Right atrium auricular region (tissue), 2 donors: ENCODE measurements around the gene SH3BP4. TPM values are rescaled to one million over a fixed set of nuclear protein-coding genes. Genes with fewer than 3 reads are reported as not detected.

Source experiments
- DNase-seq: peaks from one replicate; pipeline ENCODE4 v3.0.0-alpha.2; 2019; ENCODE audit warnings: low spot score
- H3K27ac ChIP-seq, 2 donors: fragments of 200-600 bp; sonication (generic); 1 replicate in 1 of 2; 2 replicates in 1 of 2; pipeline ENCODE4 v1.5.1; 2016 to 2019
- H3K27me3 ChIP-seq, 2 donors: fragments of 200-600 bp; sonication (generic); one replicate each; pipeline versions ENCODE4 v1.5.1 to v1.6.0; 2017 to 2019
- H3K36me3 ChIP-seq: fragments of 200-600 bp; sonication (generic); one replicate; pipeline ENCODE4 v1.5.1; 2016
- H3K4me1 ChIP-seq, 2 donors: fragments of 200-600 bp; sonication (generic); one replicate each; pipeline versions ENCODE4 v1.5.1 to v1.6.0; 2017 to 2019
- H3K4me3 ChIP-seq, 2 donors: fragments of 200-600 bp; sonication (generic); 1 replicate in 1 of 2; 2 replicates in 1 of 2; pipeline ENCODE4 v1.5.1; 2017 to 2019; ENCODE audit warnings: mild to moderate bottlenecking in 1 of 2, moderate library complexity in 1 of 2
- H3K9me3 ChIP-seq, 2 donors: fragments of 200-600 bp; sonication (generic); one replicate each; pipeline ENCODE4 v1.5.1; 2019
- total RNA-seq, 2 donors: library from RNA; depleted of rRNA; stranded (reverse); fragments of >200 nt; gene quantifications; one replicate each; pipeline ENCODE4 v1.1.0, GENCODE V29; 2016
- TF ChIP-seq, protein P1 (sequence below), 2 donors: fragments of 200-600 bp; sonication (generic); IDR thresholded peaks; one replicate each; pipeline ENCODE4 v1.5.1; 2019; ENCODE audit warnings: antibody characterized with exemption in 2 of 2

The SH3BP4 gene
- total RNA-seq, 2 donors from 2014 or later, result 27.2 to 34.5 TPM

DNA sequence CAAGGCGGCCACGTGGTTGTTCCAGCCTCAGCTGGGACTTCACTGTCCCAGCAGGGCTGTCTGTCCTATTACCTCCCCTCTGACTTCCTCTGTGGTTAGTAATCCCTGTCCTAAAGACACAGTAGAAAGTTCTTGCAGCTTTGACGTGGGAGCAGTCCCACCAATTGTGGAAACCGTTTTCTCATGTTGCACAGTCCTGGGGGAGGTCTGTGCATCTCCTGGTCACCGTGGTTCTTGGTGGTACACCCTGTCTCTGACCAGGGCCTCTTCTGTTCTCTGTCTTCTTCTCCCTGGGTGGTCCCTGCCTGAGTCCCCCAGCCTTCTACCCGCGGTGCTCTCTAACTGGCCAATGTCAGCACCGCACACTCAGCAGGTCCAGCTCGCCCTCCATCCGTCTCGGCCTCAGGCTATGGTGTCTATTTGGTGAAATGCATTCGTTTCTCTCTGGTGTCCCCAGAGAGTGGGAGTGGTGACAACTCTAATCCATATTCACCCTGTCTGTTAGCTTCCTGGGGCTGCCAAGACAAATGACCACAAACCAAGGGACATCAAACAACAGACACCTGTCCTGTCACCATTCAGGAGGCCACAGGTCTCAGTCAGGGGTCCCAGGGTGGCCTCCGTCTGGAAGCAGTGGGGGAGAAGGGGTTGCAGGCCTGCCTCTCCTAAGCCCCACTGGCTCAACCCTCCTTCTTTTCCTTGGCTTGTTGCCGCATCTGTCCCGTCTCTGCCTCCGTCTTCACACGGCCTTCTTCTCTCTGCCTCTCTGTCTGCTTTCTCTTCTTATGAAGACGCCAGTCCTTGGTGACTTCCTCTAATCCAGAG is 99.8 kb downstream of the SH3BP4 start:
- Histone ChIP-seq H3K27ac (peak overlapping the region; percentile 89 to 91), H3K9me3 (no peaks in the 10 kb centered on the region), H3K36me3 (peaks cover 20% of the 10 kb centered on the region), H3K4me3 (no peak overlapping the region), H3K4me1 (peaks cover 0 to 47% of the 10 kb centered on the region in 2 donors), H3K27me3 (no peaks in the 10 kb centered on the region)
- peak; percentile 72 for DNase-seq
- TF ChIP-seq, protein P1, sequence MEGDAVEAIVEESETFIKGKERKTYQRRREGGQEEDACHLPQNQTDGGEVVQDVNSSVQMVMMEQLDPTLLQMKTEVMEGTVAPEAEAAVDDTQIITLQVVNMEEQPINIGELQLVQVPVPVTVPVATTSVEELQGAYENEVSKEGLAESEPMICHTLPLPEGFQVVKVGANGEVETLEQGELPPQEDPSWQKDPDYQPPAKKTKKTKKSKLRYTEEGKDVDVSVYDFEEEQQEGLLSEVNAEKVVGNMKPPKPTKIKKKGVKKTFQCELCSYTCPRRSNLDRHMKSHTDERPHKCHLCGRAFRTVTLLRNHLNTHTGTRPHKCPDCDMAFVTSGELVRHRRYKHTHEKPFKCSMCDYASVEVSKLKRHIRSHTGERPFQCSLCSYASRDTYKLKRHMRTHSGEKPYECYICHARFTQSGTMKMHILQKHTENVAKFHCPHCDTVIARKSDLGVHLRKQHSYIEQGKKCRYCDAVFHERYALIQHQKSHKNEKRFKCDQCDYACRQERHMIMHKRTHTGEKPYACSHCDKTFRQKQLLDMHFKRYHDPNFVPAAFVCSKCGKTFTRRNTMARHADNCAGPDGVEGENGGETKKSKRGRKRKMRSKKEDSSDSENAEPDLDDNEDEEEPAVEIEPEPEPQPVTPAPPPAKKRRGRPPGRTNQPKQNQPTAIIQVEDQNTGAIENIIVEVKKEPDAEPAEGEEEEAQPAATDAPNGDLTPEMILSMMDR (IDR thresholded peaks at IDR 0.05), result no peak

DNA sequence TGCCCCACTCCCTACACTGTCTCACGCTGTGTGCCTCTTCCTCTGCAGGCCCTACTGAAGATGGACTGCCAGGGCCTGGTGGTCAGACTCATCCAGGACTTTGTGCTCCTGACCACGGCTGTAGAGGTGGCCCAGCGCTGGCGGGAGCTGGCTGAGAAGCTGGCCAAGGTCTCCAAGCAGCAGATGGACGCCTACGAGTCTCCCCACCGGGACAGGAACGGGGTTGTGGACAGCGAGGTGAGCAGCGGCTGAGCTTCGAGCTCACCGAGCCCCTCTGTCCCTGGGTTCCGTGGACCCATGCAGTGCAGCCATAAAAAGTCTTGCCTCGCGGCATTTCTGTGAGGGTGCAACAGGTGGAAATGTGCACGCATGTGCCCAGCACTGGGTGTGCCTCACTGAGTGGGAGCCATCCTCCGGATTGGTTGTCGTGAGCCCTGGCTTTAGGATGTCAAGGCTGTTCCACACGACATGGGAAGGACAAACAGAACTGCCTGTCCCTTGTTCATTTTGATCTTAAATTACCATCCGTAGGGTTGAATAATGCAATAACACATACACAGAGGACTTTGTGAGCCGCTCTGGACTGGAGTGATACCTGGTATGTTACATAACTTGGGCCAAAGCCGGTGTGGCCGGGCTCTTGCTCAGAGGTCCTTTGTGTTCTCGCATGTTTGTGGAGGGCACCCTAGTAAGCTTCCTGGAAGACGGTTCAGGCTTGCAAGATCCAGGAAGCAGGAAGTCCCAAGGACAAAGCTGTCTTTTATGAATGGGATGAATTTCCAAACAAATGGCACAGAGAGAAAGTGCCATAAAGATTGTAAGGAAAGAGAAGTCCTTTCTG is 100.9 kb downstream of the SH3BP4 start:
- TF ChIP-seq, protein P1 (IDR thresholded peaks at IDR 0.05), result no peak
- Histone ChIP-seq H3K4me3 (no peak overlapping the region), H3K27me3 (no peaks in the 10 kb centered on the region), H3K4me1 (peaks cover 0 to 41% of the 10 kb centered on the region in 2 donors), H3K36me3 (peaks cover 20% of the 10 kb centered on the region), H3K27ac (peak overlapping the region in 1 of 2 donors; percentile 91), H3K9me3 (no peaks in the 10 kb centered on the region)
- no peak for DNase-seq

DNA sequence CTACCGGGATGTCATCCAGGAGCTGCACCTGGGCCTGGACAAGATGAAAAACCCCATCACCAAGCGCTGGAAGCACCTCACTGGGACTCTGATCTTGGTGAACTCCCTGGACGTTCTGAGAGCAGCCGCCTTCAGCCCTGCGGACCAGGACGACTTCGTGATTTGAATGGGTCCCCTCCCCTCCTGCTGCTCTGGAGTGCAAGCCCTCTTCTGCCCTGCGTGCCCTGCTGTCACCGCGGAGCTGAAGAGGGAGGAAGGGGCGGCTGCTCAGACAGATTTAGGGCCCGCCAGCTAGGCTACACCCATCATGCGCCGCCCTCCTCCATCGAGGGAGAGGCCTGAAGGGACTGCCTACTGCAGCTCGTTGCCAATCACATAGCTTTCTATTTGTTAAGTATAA is 101.8 kb downstream of the SH3BP4 start:
- TF ChIP-seq, protein P1 (IDR thresholded peaks at IDR 0.05), result no peak
- no peak for DNase-seq
- H3K27me3 ChIP-seq, result no peaks in the 10 kb centered on the region
- H3K9me3 ChIP-seq, result no peaks in the 10 kb centered on the region
- no peak overlapping the region for H3K4me3 ChIP-seq
- H3K27ac ChIP-seq, result no peak overlapping the region
- H3K4me1 ChIP-seq, result peaks cover 0 to 32% of the 10 kb centered on the region in 2 donors
- H3K36me3 ChIP-seq, result peaks cover 20% of the 10 kb centered on the region

DNA sequence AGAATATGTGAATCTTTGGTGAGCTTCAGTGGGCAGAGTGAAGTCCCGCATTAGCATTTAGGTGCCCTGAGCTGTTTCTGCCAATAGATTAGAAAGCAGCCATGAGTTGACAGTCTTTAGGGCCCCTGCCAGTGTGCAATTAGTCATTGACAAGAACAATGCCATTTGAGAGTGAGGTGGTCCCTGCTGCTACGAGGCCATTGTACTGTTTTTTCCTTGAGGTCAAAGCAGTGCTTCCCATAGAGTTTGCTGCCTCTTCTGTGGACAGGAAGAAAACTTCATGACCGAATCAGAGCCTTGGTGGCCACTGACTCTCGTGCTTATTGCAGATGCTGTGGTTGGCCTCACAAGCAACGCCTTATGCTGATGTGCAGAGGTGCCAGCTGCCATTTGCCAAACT is 102.7 kb downstream of the SH3BP4 start:
- Histone ChIP-seq H3K4me1 (peaks cover 0 to 24% of the 10 kb centered on the region in 2 donors), H3K9me3 (no peaks in the 10 kb centered on the region), H3K27ac (peak overlapping the region; percentile 3 to 6), H3K36me3 (peaks cover 20% of the 10 kb centered on the region), H3K4me3 (no peak overlapping the region), H3K27me3 (no peaks in the 10 kb centered on the region)
- no peak for DNase-seq
- TF ChIP-seq, protein P1 (IDR thresholded peaks at IDR 0.05), result no peak

DNA sequence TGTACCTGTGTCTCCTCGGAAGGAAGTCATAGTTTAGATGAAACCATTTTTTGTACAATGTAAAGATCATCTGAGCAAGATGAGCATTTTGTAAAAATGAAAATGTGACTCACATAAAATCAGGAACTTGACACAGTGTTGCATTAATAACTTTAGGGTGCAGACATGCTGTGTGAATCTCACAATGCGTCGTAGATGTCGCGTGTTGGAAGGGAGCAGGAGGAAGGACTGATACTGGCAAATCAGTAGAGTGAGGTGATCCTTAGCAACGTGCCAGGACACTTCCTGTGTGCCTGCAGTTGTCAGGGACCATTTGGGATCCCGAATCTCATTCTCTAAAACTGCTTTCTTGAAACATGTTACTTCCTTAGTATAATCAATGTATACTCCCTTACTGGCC is 103.1 kb downstream of the SH3BP4 start:
- peak overlapping the region in 1 of 2 donors; percentile 6 for H3K27ac ChIP-seq

More for the DNA sequence above, 103.1 kb downstream of the SH3BP4 start:
- TF ChIP-seq, protein P1 (IDR thresholded peaks at IDR 0.05), result no peak
- Histone ChIP-seq H3K4me1 (peaks cover 0 to 19% of the 10 kb centered on the region in 2 donors), H3K36me3 (peaks cover 20% of the 10 kb centered on the region), H3K27me3 (no peaks in the 10 kb centered on the region), H3K9me3 (no peaks in the 10 kb centered on the region), H3K4me3 (no peak overlapping the region)
- no peak for DNase-seq
